Lung microvascular endothelial cell (primary cell): ENCODE measurements around the gene EGFL8. TPM values are rescaled to one million over a fixed set of nuclear protein-coding genes. Genes with fewer than 3 reads are reported as not detected.

ENCODE experiments used
- DNase-seq, 2 donors: peaks; one replicate each; pipeline versions ENCODE4 v3.0.0 to v3.0.0-alpha.2; 2010; ENCODE audit warnings: low read depth in 2 of 2
- total RNA-seq: library from RNA; depleted of rRNA; stranded (reverse); fragments of >200 nt; gene quantifications from 2 replicates; pipeline ENCODE4 v1.2.1, GENCODE V29; 2014

The EGFL8 gene
- total RNA-seq, 1 donor from 2014 or later, result 1.2 TPM

DNA sequence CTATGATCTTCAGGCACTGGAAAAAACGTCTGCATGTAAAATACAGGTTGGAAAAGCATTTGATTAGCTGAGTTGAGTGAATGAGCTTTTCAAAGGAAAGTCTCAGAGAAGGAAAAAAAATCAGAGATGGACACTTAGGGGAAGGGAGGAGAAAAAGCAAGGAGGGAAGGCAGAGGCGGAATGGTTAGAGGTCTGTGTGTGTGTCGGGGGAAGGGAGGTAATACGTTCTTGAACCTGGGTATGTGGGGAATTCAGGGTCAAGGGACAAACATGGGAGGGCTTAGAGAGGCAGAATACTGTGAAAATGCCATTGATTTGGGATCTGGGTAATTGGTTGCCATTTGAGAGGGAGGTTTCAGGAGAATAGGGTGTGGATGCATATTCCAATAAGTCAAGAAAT is 17.7 kb upstream of the EGFL8 start:
- DNase-seq, result no peak

DNA sequence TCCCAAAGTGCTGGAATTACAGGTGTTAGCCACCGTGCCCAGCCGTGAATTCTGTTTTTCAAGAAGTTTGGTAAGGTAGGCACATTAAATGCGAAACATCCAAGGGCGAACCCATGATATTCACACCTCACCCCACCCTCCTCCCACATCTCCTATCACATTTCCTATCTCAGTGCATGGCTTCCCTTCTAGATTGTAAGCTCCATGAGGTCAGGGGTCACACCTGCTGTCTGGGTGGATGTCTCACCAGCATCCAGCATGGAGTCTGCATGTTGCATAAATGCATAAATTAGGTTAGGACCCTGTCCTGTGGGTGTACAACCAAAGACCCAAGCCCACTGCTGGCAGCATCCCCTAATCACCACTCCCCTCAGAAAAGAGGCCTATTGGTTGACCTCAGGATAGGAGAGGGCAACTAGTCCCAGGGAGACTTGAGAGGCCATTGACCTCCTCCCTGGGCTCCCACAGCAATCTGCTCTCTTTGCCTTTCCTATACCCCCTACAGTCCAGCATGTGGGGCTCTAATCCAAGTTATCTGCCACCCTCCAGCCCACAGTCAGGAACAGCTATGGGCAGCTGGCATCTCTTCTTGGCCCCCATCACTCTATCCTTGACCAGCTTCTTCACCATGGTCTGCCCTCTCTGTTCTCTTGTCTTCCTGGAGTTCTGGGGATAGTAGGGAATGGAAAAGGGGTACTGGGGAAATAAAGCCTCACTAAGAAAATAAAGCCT is 16.8 kb upstream of the EGFL8 start:
- no peak for DNase-seq

DNA sequence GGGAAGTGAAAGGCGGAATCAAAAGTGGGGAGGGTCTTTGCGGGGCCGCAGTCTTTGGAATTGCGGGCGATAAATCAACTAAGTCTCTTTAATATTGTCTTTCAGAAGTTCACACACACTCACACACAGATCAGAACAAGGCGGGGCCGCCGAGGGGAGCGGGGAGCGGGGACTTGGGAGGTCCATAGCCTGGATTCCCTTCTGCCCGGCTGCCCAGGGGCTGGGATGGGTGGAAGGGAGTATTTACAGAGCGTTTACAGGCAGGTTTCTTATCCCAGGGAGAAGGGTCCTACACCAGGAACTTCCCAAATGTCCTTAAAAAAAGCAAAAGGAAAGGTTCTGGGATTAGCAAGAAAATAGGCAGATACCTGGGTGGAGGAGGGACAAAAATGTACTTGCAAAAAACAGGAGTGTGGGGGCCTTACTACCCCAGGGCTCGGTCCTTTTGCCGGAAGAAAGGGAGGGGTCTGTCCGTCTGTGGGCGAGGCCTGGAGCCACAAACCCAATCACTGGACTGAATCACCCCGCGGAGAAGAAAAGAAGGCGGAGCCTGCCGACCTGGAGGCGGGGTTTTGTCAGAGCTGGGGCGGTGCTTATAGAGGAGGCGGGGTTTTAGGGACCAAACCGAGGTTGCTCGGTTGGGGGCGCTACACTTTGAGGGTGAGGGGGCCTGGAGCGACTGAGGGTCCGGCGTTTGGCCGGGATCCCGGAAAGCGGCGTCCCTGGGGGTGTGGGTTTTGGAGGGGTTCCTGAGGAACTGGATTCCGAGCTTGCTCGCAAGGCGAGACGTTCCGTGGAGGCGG is 15.9 kb upstream of the EGFL8 start:
- DNase-seq, result peak; percentile 65

DNA sequence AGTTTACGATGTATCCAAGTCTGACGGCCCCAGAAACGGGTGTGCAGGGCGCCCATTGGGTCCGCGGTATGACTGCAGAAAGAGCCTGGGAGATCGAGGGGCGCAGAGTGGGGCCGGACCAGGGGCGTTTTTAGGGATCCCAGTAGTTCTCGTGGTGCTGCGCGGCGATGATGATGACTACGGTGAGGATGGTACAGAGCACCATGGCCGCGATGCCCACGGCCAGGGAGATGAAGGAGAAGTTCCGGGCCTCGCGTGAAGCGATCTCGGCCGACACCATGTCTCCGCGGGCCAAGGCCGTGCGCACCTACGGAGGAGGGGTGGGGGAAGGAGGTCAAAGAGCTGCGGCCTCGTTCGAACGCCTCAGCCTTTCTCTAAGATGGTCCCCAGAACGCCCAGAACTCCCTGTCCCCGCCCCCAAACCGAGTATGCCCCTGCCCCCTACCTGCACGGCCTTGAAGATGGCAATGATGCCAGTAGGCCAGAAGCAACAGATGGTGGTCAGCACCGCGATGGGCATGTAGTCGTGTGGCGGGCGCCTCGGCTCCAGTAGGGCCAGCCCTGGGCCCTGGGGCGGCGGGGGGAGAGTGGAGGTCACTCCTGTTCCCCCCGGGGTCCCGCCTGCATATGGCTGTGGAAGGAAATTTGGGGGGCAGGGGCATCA is 15.2 kb upstream of the EGFL8 start:
- no peak for DNase-seq

DNA sequence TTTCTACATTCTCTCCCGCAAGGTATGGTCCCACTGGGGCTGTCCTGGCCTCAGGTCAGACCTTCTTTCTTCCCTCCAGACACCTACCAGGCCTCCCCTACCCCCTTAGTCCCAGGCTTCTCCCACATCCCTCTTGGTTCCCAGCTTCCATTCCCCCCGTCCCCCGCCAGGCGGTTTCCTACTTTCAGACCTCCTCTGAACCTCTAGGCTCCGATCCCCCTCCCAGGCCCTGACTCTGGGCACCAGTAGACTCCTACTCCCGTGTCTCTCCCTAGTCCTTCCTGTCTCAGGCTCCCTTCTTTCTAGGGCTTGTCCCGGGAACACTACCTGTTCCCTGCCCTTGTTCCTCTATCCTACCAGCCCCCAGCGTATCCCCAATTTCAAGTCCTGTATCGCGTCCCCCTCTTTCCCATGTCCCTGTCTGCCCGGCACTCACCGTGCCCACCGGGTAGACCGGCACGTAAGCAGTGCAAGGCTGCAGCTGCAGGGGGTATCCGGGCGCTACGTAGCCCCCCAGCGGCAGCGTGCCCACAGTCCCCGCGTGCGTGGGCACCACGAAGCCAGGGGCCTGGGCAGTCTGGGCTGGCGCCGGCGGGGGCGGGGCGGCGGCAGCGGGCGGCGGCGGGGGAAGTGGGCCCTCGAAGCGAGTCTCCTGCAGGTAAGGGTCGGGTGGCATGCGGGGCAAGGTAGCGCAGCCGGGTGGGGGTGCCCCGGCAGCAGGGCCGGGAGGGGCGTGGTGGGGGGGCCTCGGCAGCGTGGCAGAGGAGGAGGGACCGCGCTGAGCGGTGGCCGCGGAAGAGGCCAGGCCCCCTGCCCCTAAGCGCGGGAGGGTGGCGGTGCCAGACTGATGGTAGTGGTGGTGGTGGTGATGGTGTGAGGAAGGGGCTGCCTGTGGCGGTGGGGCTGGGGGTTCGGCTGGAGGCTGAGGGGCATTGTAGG is 14.2 kb upstream of the EGFL8 start:
- no peak for DNase-seq

DNA sequence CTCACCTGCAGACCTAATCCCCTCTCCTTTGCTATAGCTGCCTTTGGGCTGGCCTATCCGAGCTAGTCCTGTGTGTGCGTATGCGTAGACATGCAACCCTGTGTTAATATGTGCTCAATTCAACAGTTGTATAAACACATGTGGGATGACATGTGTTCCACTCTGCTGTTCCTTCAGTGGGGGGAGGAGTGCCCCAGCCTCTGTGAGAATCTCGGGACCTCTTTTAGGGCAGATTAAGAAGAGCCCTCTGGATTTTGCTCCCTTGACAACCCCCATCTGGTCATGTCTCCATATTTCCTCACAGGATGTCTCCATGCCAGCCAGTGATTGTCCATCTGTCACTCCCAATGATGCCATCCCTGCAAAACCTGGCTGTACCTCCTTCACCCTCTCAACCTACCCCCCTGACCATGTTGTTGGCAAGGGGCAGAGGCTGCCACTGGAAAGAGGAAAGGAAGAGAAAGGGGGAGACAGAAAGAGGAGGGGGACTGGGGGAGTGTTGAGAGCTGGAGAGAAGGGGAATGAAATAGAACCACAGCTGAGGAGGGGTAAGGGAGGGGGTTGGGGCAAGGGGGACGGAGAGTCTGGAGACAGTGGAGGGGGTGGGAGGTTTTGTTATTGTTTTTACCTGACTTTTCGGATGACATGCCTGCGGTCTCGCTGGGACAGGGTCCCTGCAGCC is 13.1 kb upstream of the EGFL8 start:
- no peak for DNase-seq

DNA sequence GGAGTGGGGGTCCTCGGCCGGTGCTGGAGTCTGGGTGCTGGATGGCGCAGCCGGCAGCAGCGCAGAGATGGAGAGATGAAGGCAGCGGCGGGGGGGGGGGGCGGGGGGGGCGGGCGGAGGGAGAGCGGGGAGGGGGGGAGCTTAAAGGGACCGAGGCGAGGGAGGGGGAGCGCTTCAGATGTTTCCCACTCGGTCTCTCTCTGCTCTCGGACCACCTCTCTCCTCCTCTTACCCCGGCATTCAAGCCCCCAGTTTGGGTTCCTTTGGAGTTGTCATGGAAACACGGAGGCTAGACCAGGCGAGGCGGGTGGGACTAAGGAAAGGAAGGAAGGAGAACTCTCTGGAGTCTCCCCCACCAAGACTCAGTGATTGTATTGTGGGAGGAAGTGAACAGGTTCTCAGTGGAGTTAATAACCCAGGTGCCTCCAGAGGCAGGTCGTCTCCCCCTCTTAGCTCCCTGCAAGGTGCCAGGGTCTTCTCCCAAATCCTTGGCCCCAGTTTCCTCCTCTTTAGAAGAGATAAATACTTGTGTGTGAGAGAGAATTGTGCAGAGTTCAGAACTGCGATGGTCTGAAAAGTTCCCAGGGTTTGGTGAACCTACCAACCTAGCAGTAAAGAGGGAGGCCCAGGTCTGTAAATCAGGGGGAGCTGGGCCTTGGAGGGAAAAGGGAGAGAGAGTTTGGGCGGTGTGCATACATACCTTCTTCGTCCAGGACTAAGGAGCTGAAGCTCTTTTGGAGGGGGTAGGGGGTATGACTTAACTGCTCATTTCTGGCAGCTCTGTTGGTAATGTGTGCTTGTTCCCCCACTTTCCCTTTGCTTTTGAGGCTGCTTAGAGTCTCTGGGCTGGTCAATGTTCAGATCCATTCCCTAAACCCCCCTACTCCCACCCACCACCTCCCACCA is 12.3 kb upstream of the EGFL8 start, which contains the start of gene PRRT1:
TSS of gene PRRT1 (minus strand) at position 77 of the 906 bp plus-strand sequence. CDS start 112 bp downstream, outside the sequence.
- no peak for DNase-seq

DNA sequence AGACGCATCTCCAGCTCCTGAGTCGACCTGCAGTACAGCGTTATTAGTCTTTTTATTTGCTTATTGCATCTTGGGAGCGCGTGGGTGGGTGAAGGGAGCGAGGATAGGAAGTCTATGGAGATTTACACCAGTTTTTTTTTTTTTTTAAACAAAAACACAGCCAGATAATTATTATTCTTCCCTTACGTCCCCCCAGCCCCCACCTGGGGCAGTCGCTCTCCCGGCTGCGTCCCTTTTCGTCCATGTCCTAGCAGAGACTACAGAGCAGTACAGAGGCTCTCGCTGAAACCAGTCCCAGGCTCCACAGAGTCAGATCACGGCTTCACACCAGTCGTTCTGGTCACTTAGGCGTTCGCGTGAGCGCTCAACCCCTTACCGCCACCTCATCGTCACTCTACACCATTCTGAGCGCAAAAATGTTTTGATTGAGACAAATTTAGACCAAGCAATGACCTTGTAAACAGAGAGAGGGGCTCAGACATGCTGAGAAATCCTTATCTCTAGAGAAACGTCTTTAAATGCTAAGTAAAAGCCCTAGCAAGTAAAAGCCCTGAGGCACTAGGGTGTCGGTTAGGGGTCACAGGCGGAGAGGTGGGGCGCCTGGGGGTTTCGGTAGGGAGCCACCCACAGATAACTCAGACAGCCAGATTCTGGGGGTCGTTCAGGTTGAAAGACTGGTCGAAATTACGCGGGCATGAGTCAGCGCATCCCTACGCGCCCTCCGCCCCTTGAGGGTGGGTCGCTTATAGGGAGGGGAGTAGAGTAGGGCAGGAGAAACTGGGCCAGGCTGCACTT is 11.4 kb upstream of the EGFL8 start:
- peak in 1 of 2 donors; percentile 57 for DNase-seq

DNA sequence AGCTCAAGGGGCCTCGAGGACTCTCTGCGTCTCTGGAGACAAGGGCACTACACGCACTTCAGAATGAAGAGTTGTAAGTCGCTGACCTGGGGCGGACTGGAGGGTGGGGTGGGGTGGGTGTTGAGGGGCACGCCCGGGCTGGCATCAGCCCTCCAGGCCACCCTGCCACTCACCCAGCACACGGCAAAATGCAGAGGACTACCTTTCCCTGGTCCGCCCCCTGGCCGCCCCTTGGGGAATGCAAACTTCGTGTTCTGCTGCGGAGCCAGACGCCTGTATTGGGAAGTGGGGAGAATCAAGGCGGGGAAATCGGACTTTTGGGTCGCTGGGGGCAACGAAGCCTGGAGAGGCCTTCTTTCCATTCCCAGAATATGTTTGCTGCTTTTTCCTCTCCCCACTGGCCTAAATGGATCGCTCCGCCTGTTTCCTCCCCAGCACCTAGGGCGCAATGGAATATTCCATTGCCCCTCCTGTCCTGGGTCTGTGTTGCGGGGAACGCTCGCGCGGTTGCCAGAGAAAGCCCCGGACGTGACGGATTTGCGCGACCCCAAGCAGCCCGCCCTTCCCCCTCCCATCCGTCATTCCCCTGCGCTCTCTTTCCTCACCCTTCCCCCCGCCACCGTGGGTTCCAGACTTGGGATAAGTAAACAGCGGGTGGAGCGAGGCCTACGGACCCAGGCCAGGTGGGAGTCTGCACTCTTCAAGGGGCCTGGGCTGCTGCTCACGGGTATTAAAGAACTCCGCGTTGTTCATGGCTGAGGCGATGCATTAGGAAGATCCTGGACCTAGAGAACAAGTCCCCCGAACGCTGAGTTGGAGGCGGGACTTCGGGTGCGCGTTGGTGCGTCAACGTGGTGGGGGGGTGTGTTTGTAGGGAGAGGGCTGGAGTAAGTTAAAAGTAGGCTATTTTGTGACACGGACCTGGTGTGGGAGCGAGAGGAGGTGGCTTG is 10.6 kb upstream of the EGFL8 start, which contains the start of gene PPT2:
TSS of gene PPT2 (plus strand) at position 578 of the 950 bp plus-strand sequence. CDS start 454 bp downstream, outside the sequence.
- DNase-seq, result peak; percentile 94 to 98

DNA sequence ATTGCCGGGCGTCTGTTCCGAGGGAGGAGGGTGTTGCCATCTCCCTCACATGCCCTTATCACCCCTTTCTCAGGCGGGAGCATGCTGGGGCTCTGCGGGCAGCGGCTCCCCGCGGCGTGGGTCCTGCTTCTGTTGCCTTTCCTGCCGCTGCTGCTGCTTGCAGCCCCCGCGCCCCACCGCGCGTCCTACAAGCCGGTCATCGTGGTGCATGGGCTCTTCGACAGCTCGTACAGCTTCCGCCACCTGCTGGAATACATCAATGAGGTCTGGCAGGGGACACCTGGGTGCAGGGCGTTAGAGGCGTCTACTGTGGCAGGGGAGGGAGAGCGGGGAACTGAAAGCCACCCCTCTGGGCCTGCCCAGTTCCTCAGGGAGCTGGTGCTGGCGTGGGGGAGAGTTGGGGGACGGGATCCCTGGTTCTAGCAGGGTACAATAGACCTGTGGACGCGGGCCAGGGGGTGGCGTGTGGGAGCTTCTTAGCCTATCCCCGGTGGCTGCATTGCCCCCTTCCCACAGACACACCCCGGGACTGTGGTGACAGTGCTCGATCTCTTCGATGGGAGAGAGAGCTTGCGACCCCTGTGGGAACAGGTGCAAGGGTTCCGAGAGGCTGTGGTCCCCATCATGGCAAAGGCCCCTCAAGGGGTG is 9.8 kb upstream of the EGFL8 start:
- DNase-seq, result peak; percentile 71 to 89

DNA sequence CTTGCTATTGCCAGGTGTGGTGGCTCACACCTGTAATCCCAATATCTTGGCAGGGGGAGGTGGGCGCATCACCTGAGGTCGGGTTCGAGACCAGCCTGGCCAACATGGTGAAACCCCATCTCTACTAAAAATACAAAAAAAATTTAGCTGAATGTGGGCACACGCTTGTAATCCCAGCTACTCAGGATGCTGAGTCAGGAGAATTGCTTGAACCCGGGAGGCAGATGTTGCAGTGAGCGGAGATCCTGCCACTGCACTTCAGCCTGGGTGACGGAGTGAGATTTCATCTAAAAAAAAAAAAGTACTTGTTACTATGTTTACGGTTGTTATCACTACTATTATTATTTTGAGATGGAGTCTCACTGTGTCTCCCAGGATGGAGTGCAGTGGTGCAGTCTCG is 7.5 kb upstream of the EGFL8 start:
- no peak for DNase-seq

DNA sequence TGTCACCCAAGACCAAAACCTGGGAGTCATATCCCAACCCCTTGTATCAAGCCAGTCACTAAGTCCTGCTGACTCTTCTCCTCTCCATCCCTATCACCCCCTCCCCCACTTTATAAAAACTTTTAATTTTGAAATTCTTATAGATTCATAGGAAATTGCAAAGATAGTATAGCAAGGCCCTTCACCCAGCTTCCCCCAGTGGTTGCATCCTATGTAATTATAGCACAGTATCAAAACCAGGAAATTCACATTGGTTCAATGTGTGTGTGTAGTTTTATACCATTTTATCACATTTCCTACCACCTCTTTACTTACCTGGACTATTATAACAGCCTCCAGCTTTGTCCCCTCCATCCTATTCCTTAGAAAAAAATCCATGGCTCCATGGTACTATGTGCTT is 6.3 kb upstream of the EGFL8 start:
- no peak for DNase-seq

DNA sequence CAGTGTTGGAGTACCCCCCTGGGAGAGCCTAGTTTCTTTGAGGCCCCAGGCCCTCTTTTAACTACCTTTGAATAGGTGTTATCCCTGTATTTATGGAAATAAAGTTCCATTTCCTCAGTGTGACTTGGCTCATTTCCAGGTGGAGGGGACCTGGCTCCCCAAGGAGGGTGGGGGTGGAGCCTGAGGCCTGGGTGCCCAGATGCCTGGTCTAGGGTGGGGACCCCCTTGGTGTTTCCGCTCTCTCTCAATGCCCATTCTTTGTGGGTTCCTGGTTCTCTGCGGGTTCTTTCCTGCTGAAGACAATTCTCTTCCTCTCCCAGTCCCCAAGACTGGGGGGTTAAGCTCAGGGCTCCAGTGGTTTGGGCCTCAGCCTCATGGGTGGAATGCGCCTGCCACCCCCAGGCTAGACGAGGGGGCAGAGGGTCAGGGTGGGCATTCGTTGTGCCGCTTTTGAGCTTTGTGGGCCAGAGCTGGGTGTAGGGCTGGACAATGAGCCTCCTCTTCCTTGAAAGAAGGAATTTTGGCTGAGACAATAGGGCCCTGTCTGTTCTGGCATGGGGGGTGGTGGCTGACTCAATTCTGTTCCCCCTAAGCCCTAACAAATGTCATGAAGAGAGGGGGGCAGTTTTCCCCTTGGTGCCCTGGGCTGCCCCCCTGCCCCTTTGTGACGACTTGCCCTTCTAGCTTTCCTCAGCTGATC is 686 bp upstream of the EGFL8 start:
- no peak for DNase-seq

DNA sequence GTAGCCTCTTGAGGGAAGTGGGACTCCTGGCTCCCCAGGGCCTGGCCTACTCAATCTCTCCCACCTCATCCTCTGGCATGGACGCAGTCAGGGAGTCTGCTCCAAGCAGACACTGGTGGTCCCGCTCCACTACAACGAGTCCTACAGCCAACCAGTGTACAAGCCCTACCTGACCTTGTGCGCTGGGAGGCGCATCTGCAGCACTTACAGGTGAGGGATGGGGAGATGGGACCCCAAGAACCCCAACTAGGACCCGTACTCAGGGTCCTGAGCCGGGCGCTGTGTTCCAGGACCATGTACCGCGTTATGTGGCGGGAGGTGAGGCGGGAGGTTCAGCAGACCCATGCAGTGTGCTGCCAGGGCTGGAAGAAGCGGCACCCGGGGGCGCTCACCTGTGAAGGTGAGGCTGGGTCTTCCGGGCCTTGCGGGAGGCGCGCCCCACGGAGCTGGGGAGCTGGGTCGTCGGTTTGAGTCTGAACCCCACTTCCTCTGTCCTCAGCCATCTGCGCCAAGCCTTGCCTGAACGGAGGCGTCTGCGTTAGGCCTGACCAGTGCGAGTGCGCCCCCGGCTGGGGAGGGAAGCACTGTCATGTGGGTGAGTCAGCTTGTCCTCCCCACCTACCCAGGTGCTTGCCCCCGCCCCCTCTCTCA is 2.1 kb downstream of the EGFL8 start:
- DNase-seq, result no peak

DNA sequence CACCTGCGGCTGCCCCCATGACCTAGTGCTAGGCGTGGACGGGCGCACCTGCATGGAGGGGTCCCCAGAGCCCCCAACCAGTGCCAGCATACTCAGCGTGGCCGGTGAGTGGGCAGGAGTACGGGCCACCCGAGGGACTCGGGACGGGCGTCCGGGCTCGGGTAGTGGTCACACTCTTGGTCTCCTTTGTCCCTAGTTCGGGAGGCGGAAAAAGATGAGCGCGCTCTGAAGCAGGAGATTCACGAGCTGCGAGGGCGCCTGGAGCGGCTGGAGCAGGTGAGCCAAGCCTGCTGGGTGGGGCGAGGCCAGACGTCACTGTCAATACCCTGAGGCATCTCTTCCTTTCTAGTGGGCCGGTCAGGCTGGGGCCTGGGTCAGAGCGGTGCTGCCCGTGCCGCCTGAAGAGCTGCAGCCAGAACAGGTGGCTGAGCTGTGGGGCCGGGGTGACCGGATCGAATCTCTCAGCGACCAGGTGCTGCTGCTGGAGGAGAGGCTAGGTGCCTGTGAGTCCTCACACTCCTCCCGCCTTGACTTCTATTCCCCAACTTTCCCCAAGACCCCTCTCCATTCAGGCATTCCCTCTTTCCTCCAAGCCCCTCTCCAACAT is 2.9 kb downstream of the EGFL8 start:
- DNase-seq, result no peak
